Kidney epithelial cell (primary cell): ENCODE measurements around the gene SPOCK1. TPM values are rescaled to one million over a fixed set of nuclear protein-coding genes. Genes with fewer than 3 reads are reported as not detected.

Source experiments
- DNase-seq: peaks from one replicate; pipeline ENCODE4 v3.0.0-alpha.2; 2010; ENCODE audit warnings: low read depth
- H3K27me3 ChIP-seq: 2 replicates; pipeline ENCODE4 v1.6.0; 2011; ENCODE audit warnings: low read length; ENCODE audit not compliant: control insufficient read depth, insufficient read depth
- H3K36me3 ChIP-seq: 2 replicates; pipeline ENCODE4 v1.5.1; 2011; ENCODE audit warnings: low read length; ENCODE audit not compliant: control insufficient read depth, insufficient read depth
- H3K4me3 ChIP-seq: 2 replicates; pipeline ENCODE4 v1.5.1; 2011; ENCODE audit warnings: low read depth, mild to moderate bottlenecking, control low read depth, low read length
- total RNA-seq: library from RNA; depleted of rRNA; stranded (reverse); fragments of >200 nt; gene quantifications from 2 replicates; pipeline ENCODE4 v1.2.3, GENCODE V29; 2015
- TF ChIP-seq, protein P1 (sequence below): IDR thresholded peaks from 2 replicates; pipeline ENCODE4 v1.5.1; 2011; ENCODE audit warnings: mild to moderate bottlenecking, moderate library complexity, low read length, control low read depth, inconsistent platforms; ENCODE audit not compliant: insufficient read depth, poor library complexity, severe bottlenecking

SPOCK1 gene
- total RNA-seq, 1 donor from 2014 or later, result 13.1 TPM

DNA sequence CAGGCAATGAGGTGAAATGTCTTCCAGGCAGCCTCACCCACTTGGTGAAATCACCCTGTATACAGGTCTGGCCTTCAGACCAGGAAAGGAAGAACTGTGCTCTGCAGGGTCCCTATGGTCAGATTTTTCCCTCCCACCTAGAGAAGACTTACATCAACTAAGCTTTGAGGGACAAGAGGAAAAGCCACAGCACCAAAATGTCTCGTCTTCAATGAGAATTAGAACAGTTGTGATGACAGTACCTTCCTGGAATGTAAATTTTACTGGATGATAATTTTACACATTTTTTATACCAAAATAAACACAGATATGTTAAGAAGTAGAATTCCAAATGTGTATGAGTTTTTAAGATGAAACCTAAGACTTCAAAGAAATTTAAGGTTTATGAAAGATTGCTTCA lies 283.9 kb downstream of the SPOCK1 start:
- H3K4me3 ChIP-seq, result no peak overlapping the region
- no peaks in the 10 kb centered on the region for H3K36me3 ChIP-seq
- DNase-seq, result no peak
- H3K27me3 ChIP-seq, result no peaks in the 10 kb centered on the region
- TF ChIP-seq, protein P1, sequence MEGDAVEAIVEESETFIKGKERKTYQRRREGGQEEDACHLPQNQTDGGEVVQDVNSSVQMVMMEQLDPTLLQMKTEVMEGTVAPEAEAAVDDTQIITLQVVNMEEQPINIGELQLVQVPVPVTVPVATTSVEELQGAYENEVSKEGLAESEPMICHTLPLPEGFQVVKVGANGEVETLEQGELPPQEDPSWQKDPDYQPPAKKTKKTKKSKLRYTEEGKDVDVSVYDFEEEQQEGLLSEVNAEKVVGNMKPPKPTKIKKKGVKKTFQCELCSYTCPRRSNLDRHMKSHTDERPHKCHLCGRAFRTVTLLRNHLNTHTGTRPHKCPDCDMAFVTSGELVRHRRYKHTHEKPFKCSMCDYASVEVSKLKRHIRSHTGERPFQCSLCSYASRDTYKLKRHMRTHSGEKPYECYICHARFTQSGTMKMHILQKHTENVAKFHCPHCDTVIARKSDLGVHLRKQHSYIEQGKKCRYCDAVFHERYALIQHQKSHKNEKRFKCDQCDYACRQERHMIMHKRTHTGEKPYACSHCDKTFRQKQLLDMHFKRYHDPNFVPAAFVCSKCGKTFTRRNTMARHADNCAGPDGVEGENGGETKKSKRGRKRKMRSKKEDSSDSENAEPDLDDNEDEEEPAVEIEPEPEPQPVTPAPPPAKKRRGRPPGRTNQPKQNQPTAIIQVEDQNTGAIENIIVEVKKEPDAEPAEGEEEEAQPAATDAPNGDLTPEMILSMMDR, result no peak

DNA sequence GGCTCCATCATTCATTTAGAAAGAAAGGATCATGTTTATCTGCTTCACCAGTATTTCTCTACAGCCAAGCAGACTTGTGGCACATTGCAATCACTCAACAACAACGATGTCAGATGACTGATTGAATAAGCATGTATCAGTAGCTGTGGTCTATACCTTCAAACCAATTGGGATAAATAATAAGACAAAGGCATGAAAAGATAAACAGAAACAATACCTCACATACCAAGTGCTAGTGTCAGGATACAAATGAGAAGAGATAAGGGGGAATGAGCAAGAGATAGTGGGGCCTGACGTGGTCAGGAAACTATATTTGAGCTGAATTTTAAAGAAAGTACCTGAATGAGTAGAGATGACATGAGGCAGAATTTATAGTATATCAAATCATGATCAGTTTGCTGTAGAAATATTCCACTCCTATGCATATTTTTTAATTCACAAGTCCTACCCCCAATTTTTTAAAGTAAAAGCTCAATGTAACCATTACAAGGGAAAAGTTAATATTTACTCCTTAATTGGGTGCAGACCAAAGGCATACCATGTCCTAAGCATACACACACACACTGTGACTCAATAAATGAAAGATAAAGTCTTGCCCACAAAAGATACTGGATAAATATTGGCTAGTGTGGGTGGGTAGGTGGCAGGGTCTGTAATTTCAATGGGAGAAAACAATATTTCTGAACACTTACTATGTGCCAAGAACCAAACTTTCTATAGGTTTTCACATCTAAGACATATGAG lies 284.5 kb downstream of the SPOCK1 start:
- DNase-seq, result no peak
- TF ChIP-seq, protein P1, result no peak
- Histone ChIP-seq H3K4me3 (no peak overlapping the region), H3K27me3 (no peaks in the 10 kb centered on the region), H3K36me3 (no peaks in the 10 kb centered on the region)

DNA sequence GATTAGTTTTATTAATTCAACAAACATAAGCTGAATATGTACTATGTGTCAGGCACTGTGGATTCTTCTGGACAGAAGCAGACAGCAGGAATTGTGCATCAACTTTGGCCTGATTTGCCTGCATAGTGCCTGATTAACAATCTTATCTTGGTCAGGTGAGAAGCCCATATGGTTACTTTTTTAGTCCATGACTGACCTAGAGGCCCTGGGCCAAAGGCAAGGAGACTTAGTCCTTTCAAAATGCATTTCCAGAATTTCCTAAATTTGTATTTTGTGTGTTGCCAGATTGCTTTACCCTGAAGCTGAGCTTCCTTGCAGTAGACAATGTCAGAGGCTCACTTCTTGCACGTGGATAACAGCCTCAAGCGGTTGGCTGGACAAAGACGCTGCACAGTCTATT lies 286.7 kb downstream of the SPOCK1 start:
- DNase-seq, result no peak
- no peak overlapping the region for H3K4me3 ChIP-seq
- TF ChIP-seq, protein P1, result no peak
- no peaks in the 10 kb centered on the region for H3K27me3 ChIP-seq
- no peaks in the 10 kb centered on the region for H3K36me3 ChIP-seq

DNA sequence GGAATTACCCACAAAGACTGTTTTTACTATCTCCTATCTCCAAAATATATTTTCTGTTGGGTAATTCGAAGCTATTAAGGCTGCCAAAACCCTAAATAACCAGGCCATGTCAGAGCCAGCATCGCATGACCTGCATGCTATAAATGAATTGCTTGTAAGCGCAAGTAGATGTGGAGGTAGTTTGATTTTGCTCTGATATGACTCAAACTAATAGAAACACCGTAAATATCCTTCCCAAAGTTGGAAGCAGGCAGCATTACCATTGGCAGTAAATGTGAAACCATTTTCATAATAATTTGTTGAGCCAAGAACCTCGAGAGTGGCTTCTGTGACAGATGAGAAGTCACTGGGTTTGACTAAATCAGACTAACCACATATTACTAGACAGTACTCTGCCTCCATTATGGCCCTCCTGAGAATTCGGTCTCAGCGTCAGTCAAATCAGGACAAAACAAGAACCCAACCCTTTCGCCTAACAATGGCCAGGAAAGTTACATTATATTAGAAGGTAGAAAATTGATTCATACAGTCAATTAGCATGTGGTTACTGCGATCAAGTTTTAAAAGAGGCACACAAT lies 289.8 kb downstream of the SPOCK1 start:
- H3K4me3 ChIP-seq, result no peak overlapping the region
- H3K27me3 ChIP-seq, result no peaks in the 10 kb centered on the region
- no peaks in the 10 kb centered on the region for H3K36me3 ChIP-seq
- TF ChIP-seq, protein P1, result no peak
- no peak for DNase-seq

DNA sequence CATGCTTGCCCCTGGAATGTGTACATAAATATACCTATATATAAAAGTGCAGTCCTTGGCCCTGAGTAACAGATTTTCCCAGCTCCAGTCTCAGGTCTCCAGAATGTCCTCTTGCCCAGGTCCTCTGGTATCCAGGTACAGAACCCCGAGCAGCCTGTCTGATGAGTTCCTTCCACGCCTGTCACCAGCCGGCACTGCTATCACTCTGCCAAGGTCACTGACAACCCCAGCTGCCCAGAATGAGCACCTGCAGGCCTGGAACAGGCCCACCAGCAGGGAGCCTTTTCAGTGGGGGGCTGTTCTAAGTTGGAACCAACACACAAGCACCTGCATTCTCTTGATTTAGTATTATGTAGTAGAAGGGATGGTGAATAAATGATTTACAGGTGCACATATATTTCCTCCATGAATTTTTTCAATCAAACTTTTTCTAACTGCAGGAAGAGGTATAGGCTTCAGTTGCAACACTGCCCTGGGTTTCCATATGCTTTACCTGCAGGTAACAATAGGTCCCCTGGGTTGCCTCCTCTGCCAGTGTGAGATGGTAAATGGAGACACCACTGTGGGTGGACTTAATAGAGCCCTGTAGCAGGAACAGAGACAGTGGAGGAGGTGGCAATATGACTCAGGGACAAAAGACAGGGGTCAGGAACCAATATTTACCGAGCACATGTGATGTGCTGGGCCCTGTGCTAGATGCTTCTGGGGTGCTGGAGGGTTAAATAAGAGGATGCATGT lies 291.9 kb downstream of the SPOCK1 start:
- TF ChIP-seq, protein P1, result no peak
- no peaks in the 10 kb centered on the region for H3K36me3 ChIP-seq
- no peak overlapping the region for H3K4me3 ChIP-seq
- DNase-seq, result no peak
- no peaks in the 10 kb centered on the region for H3K27me3 ChIP-seq
